ENCODE results near the gene MAEA. TPM values are rescaled to one million over a fixed set of nuclear protein-coding genes. Genes with fewer than 3 reads are reported as not detected.
A peak's percentile ranks its signal among the peaks of the same experiment; 100 is the strongest.

The MAEA gene
- total and polyA plus RNA-seq, 11 donors, result 38.1 to 57.2 (median 45.1) TPM

GRCh38 chr4:1305781-1306455 lies 16.2 kb downstream of the MAEA start:
- 80 to 94% (median 86%) methylated on average over 17 of the region's 17 CpGs for WGBS, 4 donors

GRCh38 chr4:1307951-1308735 lies 18.5 kb downstream of the MAEA start:
- Histone ChIP-seq H3K27ac (no peak overlapping the region), H3K9me3 (no peaks in the 10 kb centered on the region), H3K27me3 (no peaks in the 10 kb centered on the region), H3K4me3 (no peak overlapping the region), H3K4me1 (peaks cover 0 to 41% (median 35%) of the 10 kb centered on the region in 12 donors), H3K36me3 (peaks cover 0 to 28% (median 24%) of the 10 kb centered on the region in 9 donors)
- TF ChIP-seq POLR2A (IDR thresholded peaks at IDR 0.05), result no peak
- TF ChIP-seq CTCF (IDR thresholded peaks at IDR 0.05), result no peak
- 93 to 94% (median 94%) methylated on average over 30 to 34 of the region's 34 CpGs for WGBS, 4 donors
- ATAC-seq, result no peak
- intact Hi-C loops (cut with DNase I), result loop anchor here in 2 of 10 donors (2.0 kb wide), 2 partner anchors 13 to 39 kb away; partner anchors contain the start of gene UVSSA (in 1 of the 2)
- DNase-seq, result peak in 3 of 5 donors; percentile 17 to 55 (median 23)

More at GRCh38 chr4:1305781-1306455, 16.2 kb downstream of the MAEA start:
- no peak for ATAC-seq
- Histone ChIP-seq H3K4me1 (peaks cover 0 to 42% (median 27%) of the 10 kb centered on the region in 12 donors), H3K9me3 (no peaks in the 10 kb centered on the region), H3K27me3 (no peaks in the 10 kb centered on the region), H3K36me3 (peaks cover 0 to 20% (median 13%) of the 10 kb centered on the region in 9 donors), H3K4me3 (no peak overlapping the region), H3K27ac (no peak overlapping the region)
- DNase-seq, result peak in 2 of 5 donors; percentile 9 to 37
- no peak for TF ChIP-seq POLR2A (IDR thresholded peaks at IDR 0.05)
- TF ChIP-seq CTCF (IDR thresholded peaks at IDR 0.05), result no peak
- intact Hi-C loops (cut with DNase I), result no loop called here

GRCh38 chr4:1309261-1310010 lies 19.7 kb downstream of the MAEA start:
- intact Hi-C loops (cut with DNase I), result loop anchor here in 2 of 10 donors (2.0 kb wide), 2 partner anchors 15 to 37 kb away; partner anchors contain the start of gene UVSSA (in 1 of the 2)

More at GRCh38 chr4:1309261-1310010, 19.7 kb downstream of the MAEA start:
- peak; percentile 88 to 92 (median 91) for DNase-seq
- peak overlapping the region in 11 of 12 donors; percentile 17 to 60 (median 46) for H3K4me3 ChIP-seq
- 4 to 11% (median 6%) methylated on average over 29 to 36 of the region's 36 CpGs for WGBS, 4 donors
- TF ChIP-seq POLR2A (IDR thresholded peaks at IDR 0.05), result peak in 1 of 2 donors; percentile 19
- TF ChIP-seq CTCF (IDR thresholded peaks at IDR 0.05), result peak in 1 of 12 donors; percentile 16
- ATAC-seq, result peak; percentile 95 to 98 (median 96)
- H3K36me3 ChIP-seq, result peaks cover 0 to 41% (median 34%) of the 10 kb centered on the region in 9 donors
- peak overlapping the region in 11 of 12 donors; percentile 1 to 78 (median 59) for H3K27ac ChIP-seq
- no peaks in the 10 kb centered on the region for H3K27me3 ChIP-seq
- peaks cover 0 to 41% (median 35%) of the 10 kb centered on the region in 12 donors for H3K4me1 ChIP-seq
- no peaks in the 10 kb centered on the region for H3K9me3 ChIP-seq
